HG03439 (cell line): ENCODE results near the gene LMOD2.
"Not testable (repeated sequence)": the region's sequence is repeated elsewhere in the genome, so short reads cannot be mapped to it uniquely, and the experiment has no call there.

ENCODE experiments used
- ATAC-seq: cut with Tn5 transposase; IDR thresholded peaks from one replicate; pipeline ENCODE4 v1.9.1; 2021; ENCODE audit warnings: mild to moderate bottlenecking, moderate library complexity; ENCODE audit not compliant: unreplicated experiment

LMOD2 gene, protein sequence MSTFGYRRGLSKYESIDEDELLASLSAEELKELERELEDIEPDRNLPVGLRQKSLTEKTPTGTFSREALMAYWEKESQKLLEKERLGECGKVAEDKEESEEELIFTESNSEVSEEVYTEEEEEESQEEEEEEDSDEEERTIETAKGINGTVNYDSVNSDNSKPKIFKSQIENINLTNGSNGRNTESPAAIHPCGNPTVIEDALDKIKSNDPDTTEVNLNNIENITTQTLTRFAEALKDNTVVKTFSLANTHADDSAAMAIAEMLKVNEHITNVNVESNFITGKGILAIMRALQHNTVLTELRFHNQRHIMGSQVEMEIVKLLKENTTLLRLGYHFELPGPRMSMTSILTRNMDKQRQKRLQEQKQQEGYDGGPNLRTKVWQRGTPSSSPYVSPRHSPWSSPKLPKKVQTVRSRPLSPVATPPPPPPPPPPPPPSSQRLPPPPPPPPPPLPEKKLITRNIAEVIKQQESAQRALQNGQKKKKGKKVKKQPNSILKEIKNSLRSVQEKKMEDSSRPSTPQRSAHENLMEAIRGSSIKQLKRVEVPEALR

GRCh38 chr7:123655614-123656013 lies at the start of gene LMOD2:
TSS of gene LMOD2 (plus strand) at chr7:123655866. CDS start at chr7:123655964, 98 bp downstream.
- ATAC-seq: no peak

- ATAC-seq: no peak
Observed at GRCh38 chr7:123607423-123607975, 48.2 kb upstream of the LMOD2 start.

- ATAC-seq: no peak
Observed at GRCh38 chr7:123608991-123609882, 46.4 kb upstream of the LMOD2 start.

- ATAC-seq: no peak
Observed at GRCh38 chr7:123609883-123610239, 45.8 kb upstream of the LMOD2 start.

GRCh38 chr7:123612024-123612423 lies 43.6 kb upstream of the LMOD2 start:
- no peak for ATAC-seq

DNA sequence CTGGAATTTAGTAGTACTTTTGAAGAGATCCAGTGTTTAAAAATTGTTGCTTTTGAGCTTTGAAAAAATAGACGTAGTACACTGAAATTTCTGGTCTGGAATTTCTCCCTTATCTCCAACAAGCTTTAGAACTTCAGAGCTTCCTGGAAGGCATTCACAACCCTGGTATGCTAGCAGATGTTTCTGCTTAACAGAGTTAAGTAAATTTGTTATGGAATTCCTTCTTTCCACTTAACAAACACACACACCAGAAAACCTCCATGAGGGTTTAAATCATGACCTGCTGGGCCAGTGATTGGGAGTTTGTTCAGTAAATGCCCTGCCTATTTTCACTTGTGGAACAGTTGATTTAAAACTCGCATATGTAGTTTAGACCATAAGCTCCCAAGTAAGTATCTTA lies 40.3 kb upstream of the LMOD2 start:
- ATAC-seq: no peak

GRCh38 chr7:123616223-123616622 lies 39.4 kb upstream of the LMOD2 start:
- no peak for ATAC-seq

DNA sequence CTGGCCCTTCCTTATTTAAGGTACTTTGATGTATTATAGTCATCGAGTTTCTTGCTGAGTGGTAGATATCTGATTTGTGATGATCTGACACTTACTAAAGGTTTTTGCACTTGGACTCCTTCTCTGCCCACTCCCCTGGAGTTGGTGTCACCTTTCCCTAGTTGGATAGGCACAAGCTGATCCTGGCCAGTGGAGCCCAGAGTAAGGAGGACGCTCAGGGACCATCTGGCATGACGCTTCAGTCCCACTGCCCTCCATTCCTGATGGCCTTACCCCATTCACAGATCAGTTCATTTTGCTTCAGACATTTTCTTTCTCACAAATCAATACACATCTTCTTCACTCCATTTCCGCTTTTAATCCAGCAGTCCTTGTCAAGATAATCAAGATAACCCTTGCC lies 34.0 kb upstream of the LMOD2 start:
- no peak for ATAC-seq

- ATAC-seq: no peak
Observed at GRCh38 chr7:123622660-123623386, 32.8 kb upstream of the LMOD2 start.

DNA sequence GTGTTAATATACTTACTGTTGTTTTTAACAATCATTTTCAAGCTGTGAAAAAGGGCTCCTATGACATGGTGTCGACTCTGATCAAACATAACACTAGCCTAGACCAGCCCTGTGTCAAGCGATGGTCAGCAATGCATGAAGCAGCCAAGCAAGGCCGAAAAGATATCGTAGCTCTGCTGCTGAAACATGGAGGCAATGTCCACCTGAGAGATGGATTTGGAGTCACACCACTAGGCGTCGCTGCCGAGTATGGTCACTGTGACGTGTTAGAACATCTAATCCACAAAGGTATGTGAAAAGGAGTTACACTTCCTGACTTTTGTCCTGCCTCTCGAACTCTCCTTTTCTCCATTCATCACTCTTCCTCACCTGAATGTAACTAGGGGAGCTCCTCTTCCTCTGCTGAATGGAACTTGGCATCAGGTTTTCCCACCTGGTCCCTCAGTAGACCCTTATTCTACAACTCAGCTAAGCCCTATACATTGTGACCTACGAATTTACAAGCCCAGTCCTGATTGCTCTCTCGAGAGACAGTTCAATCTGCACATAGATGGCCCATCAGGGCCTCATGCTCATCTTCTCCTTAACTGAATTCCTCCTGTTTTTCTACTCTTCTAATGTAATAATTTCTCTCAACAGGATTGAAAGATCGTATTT lies 31.0 kb upstream of the LMOD2 start:
- ATAC-seq: peak; percentile 86

DNA sequence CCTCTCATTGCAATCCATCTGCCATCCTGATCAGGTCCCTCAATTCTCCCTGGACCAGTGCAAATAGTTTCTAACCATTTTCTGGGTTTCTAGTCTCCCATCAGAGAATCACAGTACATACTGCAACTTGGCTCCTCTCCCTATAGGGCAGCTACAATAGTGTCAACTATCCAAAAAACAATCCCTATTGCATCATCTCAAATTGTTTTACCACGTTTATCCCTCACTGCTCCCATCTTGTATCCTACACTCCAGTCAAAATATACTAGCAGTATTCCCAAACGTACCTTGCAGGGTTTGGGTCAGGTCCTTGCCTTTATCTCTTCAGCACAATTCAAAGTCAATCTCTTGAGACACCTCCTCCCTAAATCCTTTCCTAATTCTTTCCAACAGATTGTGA lies 30.4 kb upstream of the LMOD2 start:
- no peak for ATAC-seq

GRCh38 chr7:123627851-123628250 lies 27.8 kb upstream of the LMOD2 start:
- no peak for ATAC-seq

DNA sequence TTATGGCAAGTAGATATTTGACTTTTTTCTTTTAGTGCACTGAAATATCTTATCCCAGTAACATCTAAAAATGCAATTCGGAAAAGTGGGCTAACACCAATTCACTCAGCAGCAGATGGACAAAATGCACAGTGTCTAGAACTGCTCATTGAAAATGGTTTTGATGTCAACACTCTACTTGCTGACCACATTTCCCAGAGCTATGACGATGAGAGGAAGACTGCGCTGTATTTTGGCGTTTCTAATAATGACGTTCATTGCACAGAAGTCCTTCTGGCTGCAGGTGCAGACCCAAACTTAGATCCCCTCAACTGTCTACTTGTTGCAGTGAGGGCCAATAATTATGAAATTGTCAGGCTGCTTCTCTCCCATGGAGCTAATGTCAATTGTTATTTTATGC lies 26.8 kb upstream of the LMOD2 start:
- ATAC-seq: no peak

- no peak for ATAC-seq
Observed at GRCh38 chr7:123629281-123629680, 26.4 kb upstream of the LMOD2 start.

- no peak for ATAC-seq
Observed at GRCh38 chr7:123632808-123633207, 22.9 kb upstream of the LMOD2 start.

- ATAC-seq: no peak
Observed at GRCh38 chr7:123633553-123633952, 22.1 kb upstream of the LMOD2 start.

DNA sequence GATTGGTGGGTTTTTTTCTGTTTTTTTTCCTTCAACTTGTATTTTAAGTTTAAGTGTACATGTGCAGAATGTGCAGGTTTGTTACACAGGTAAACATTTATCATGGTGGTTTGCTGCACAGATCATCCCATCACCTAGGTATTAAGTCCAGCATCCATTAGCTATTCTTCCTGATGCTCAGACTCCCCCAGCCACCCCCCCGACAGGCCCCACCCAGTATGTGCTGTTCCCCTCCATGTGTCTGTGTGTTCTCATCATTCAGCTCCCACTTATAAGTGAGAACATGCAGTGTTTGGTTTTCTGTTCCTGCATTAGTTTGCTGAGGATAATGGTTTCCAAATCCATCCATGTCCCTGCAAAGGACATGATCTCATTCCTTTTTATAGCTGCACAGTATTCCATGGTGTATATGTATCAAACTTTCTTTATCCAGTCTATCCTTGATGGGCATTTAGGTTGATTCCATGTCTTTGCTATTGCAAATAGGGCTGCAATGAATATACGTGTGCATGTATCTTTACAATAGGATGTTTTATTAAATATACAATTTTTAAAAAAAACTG lies 21.6 kb upstream of the LMOD2 start:
- ATAC-seq: not testable (repeated sequence)

- ATAC-seq: no peak
Observed at GRCh38 chr7:123635551-123636359, 19.9 kb upstream of the LMOD2 start.

DNA sequence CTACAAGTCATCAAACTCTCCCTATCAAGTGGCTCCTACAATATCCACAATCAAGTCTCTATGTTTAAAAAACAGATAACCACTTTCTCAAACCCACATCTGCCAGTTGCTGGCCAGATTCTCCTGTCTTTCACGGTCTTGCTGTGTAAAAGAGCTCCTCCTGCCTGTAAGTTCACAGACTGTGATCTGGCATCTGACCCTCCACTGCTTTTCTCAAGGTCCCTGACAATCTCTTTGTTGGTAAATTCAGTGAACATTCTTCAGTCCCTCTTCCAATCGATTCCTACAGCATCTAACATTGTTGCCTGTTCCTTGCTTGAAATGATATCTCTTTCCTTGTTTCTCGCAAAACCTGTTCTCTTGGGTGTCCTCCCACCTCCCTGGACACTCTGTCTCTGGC lies 18.5 kb upstream of the LMOD2 start:
- no peak for ATAC-seq
